DMS53 (cell line): ENCODE measurements around the gene ZBED5.

Experiments used
- DNase-seq: peaks from one replicate; lab custom pipeline; 2025; lab: John Stamatoyannopoulos, UW

ZBED5 gene

DNA sequence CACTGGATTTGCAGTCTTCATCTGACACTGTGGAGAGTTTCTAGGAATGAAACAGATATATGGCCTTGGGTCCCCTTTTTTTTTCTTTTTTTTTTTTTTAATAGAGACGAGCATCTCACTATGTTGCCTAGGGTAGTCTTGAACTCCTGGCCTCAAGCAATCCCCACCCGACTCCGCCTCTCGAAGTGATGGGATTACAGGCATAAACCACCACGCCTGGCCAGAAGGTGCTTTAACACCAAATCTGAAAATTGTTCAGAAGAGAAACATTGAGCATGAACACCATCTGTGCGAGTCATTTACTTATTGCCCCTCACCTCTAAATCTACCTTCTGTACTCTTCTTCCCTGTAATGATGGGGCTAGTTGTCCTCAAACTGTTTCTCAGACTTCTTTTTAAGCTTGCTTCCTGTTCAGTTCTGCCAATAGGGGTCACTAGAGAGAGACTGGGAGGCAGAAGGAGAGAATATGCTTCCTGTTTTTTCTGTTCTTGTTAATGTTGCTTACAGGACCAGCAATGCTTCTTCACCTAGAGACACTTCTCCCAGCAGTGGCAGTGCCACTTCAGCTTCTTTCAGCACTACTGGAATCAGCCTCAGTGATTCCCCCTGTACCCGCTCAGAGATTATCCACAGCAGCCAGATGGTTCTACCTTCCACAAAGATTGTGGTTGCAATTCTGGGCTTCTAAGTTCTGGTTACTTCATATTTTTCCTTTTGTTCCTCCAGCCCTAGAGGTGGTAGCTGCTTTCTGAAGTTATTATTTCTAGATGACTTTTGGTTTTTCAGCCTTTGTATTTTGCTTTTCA is 20.8 kb upstream of the ZBED5 start:
- peak; percentile 93 for DNase-seq

DNA sequence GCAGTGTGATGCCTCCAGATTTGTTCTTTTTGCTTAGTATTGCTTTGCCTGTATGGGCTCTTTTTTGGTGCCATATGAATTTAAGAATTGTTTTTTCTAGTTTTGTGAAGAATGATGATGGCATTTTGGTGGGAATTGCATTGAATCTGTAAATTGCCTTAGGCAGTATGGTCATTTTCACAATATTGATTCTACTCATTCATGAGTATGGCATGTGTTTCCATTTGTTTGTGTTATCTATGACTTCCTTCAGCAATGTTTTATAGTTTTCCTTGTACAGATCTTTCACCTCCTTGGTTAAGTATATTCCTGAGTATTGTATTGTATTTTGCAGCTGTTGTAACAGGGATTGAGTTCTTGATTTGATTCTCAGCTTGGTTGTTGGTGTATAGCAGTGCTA is 18.3 kb upstream of the ZBED5 start:
- DNase-seq: no peak

DNA sequence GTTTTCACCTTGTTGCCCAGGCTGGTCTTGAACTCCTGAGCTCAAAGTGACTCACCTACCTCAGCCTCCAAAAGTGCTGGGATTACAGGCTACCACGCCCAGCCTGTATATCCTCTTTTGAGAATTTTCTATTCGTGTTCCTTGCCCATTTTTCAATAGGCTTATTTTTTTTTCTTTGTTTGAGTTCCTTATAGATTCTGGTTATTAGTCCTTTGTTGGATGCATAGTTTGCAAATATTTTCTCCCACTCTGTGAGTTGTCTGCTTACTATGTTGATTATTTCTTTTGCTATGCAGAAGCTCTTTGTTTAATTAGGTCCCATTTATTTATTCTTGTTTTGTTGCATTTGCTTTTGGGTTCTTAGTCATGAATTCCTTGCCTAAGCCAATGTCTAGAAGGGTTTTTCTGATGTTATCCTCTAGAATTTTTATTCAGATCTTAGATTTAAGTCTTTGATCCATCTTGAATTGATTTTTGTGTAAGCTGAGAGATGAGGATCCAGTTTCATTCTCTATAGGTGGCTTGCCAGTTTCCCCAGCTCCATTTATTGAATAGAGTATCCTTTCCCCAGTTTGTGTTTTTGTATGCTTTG is 17.7 kb upstream of the ZBED5 start:
- no peak for DNase-seq

DNA sequence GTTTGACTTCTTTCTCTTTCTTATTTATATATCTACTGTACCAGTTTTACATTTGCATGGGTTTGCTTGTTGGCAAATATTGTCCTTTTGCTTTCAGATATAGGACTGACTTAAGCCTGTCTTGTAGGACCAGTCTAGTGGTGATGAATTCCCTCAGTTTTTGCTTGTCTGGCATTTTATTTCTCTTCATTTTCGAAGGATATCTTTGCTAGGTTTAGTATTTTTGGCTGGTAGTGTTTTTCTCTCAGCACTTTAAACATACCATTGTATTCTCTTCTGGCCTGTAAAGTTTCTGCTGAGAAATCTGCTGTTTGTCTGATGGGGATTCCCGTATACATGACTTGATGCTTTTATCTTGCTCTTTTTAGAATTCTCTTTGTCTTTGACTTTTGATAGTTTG is 14.2 kb upstream of the ZBED5 start:
- no peak for DNase-seq

DNA sequence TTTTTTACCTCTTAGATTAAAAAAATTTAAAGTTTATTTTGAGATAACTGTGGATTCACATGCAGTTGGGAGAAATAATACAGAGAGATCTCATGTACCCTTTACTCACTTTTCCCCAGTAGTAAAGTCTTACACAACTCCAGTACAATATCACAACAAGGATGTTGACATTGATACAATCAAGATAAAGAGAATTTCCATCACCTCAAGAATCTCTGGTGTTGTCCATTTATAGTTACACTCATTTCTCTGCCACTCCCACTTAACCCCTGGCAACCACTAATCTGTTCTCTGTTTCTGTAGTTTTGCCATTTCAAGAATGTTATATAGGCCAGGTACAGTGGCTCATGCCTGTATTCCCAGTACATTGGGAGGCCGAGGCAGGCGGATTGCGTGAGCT is 10.5 kb upstream of the ZBED5 start:
- no peak for DNase-seq

DNA sequence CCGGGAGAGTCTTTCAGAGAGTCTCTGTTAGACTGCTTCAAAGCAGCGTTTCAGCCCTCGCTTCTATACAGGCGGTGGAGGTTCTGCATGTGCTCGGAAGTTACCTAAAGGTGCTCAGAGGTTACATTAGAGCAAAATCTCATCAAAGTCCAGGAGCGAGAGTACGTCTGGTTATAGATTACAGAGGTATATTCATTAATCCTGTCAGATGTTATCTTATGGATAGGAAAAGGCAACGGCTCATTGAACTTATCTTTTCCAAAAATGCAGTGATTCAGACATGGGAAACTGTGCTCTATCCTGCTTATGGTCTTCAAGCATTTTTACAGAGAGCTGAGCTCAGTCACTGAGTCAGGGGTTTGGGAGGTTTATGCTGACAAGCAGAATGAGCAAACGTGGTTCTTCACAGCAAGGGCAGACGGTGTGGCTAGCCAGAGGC is 9.1 kb upstream of the ZBED5 start:
- no peak for DNase-seq

DNA sequence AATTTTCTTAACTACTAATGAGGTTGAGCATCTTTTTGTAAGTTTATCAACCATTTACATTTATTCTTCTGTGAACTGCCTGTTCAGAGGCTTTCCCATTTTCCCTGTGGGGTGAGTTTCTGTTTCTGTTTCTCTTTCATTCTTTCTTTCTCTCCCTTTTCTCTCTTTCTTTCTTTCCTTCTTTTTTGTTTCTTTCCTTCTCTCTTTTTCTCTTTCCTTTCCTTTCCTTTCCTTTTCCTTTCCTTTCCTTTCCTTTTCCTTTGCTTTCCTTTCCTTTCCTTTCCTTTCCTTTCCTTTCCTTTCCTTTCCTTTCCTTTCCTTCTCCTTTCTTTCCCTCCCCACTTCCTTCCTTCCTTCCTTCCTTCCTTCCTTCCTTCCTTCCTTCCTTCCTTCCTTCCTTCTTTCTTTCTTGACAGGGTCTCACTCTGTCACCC is 8.0 kb upstream of the ZBED5 start:
- DNase-seq: no peak

DNA sequence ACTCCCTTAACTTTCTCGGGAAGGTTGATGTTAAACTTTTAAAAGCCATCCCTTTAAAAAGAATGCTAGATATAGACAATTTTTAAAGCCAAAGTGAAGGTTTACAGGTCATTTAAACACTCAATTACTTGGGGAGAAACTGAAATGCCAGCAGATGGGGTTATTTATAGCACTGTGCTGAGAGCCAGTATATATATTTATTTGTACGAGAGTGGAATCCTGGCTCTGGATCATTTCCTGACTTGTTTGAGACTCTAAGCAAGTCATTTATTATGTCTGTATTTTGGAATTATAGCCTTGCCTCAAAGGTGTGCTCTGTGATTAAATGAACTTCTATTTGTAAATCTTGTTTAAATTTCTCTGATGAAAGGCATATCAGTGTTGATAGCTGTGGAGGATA is 6.8 kb upstream of the ZBED5 start:
- no peak for DNase-seq

DNA sequence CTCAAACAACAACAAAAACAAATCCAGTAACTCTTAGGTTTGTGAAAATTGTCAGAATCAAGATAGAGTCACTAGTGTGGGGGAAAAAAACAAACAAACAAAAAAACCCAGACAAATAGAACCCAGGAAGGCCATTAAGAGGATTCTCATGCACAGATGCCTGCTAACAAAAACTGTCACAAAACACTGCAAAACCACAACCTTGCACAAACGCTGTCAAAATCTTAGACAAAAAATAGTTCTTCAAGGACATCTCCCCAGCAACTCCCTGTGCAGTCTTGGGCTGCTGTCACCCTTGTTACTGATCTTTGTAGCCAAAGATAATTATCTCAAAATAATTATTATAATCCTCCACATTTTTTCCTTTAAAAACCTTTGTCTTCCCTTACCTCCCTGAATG is 4.6 kb upstream of the ZBED5 start:
- no peak for DNase-seq

DNA sequence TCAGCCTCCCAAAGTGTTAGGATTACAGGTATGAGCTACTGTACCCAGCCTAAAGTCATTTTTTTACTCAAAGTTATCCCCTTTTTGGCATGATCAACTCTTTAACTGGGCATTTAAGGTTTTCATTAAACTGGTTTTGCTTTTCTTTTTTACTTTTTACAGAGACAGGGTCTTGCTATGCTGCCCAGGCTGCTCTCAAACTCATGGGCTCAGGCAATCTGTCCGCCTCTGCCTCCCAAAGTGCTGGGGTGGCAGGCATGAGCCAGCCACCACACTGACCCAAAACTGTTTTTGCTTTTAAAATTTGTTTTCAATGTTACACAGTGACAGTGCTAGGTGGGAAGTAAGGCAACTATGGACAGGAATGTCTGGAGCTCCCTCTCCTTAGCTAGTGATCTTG is 3.9 kb upstream of the ZBED5 start:
- DNase-seq: no peak

DNA sequence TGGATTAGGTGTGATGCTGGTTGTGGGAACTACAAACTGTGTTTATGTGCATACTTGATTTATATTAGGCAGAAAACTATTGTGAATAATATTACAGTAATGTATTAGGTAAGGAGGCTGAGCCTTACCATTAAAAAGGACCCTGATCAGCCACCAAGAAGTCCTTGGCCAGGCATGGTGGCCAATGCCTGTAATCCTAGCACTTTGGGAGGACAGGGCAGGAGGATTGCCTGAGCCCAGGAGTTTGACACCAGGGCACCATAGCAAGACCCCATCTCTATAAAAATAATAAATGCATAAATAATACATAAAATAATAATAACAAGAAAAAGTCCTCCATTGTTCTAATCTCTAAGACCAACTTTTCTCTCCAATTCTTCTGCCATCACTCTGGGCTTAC is 3.2 kb upstream of the ZBED5 start:
- no peak for DNase-seq

DNA sequence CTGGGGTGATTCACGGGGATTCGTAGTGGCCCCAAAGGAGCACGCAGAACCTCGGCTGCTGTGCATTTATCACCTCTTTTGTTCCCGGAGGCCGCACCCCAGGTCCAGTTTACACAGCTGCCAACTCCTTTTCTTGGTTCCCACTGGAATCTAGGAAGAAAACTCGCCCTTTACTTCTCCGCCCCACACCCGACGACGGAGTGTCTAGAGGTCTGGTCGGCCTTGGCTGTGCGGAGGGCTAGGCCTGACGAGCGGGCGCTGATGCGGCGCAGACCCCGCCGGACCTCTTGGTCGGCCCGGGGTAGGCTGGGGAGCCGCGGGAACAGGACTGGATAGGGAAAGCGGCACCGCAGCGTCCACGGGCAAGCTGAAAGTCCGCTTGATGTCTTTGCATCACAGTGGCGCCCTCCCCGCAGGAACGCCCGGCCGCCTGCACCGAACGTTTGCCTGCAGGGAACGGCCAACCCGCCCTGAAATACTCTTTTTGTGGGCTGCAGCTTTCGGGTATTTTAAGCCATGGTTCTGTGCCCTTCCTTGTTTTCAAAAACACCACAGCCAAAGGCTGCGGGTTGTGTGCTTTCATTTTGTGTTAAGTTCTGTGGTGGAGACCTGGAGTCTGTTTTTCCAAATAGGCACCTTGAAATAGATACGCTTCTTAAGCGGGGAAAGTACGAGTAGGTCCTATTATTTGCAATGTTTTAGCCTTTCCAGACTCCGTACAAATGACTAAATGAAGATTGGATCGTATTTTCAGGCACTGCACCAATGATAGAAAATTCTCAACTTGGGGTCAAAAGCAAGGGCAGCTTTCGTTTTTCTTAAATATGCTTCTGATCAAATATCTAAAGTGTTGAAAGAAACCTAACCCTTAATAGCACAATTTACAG is 829 bp upstream of the ZBED5 start:
- DNase-seq: peak; percentile 87

DNA sequence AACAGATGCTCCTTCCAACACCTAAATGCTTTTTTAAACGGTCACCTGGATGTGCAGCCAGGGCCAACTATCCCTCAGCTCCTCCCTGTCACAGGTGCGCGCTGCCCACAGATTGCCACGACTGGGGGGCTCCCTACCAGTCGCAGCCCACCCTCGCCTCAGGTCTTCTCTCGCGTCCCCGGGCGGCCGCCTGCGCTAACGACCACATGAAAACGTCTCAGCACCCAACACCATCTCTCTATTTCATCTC is 469 bp downstream of the ZBED5 start:
- DNase-seq: no peak

DNA sequence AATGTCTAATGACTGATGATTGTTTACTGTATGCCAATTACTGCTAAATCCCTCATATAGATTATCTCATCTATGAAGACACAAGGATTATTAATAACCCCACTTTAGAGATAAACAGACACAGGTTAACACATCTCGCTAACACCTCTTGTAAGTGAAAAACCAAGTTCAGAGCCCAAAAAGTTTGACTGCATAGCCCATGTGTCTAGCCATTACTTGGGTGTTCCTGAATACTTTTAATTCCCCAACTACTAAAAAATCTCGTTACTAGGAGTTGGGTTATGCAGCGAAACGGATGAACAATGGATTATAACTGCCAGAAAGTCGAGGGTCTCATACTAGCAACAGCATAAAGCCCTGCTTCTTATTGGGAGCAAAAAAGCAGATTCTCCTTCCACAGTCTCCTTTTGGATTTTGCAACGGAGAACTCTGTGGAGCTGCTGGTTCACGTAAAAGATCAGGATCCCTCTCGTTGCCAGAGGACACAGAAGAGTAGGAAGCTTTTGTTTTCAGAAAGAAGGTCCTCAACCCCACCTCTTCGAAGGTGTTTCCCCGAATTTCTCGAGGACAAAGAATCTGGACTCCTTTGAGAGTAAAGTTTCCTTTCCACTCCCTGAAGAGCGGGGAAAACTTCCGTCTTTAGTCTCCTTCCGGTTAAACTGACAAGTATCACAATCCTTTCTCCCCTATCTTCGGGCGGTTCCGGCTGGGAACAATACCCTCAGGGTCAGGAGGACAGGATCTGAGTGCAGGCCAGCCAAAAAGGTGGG is 979 bp downstream of the ZBED5 start:
- DNase-seq: peak; percentile 63

DNA sequence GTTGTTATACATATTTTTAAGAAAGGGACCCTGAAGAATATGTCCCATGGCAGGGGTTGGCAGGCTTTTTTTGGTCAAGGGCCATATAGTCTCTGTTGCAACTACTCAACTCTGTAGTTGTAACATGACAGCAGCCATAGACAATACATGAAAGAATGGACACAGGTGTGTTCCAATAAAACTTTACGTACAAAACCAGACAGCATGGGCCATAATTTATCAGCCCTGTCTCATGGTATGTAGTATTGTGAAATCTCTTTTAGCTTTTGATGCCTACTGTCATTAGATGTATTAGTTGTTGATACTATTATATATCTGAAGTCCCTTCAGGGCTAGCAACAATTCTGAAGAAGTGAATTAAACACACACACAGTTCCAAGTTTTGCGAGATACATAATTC is 2.6 kb downstream of the ZBED5 start:
- no peak for DNase-seq

DNA sequence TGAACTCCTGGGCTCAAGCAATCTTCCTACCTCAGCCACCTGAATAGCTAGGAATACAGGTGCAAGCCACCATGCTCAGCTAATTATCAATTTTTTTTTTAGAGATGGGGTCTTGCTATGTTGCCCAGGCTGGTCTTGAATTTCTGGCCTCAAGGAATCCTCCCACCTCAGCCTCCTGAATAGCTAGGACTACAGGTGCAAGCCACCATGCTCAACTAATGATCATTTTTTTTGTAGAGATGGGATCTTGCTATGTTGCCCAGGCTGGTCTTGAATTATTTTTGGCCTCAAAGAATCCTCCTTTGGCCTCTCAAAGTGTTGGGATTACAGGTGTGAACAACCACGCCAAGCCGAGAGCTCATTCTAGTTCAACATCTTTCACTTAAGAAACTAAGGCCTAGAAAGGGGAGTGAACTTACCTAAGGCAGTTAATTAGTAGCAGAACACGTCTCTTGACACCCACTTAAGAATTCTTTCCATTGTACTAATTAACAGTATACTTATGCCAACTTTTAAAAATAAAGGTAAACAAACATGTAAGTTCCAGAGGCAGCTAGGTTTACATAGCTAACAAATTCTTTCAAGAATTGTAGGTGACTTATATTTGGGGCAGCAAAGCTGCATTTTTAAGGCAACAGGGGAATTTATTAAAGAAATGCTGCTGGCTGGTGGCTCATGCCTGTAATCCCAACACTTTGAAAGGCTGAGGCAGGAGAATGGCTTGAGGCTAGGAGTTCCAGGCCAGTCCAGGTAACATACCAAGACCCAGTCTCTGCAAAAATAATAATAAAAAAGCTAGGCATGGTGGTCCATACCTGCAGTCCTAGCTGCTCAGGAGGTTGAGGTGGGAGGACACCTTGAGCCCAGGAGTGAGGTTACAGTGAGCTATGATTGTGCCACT is 9.6 kb downstream of the ZBED5 start:
- no peak for DNase-seq

DNA sequence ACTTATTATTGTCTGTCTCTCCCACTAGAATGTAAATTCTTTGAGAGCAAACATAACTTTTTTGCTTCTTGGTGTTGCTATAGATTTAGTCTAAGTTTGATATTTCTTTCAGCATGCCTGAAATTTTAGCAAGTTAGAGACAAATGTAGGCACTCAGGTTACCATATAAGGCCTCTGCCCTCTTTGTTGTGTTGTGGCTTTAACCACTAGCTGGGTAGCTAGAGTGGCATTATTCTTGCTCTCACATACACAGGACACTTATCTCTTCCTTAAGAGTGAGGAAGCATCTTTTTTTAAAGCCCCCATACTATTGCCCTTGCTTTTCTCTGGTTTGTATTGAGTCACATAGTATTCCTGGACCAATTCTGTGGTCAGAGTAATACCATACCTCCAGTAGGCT is 11.2 kb downstream of the ZBED5 start:
- DNase-seq: no peak

DNA sequence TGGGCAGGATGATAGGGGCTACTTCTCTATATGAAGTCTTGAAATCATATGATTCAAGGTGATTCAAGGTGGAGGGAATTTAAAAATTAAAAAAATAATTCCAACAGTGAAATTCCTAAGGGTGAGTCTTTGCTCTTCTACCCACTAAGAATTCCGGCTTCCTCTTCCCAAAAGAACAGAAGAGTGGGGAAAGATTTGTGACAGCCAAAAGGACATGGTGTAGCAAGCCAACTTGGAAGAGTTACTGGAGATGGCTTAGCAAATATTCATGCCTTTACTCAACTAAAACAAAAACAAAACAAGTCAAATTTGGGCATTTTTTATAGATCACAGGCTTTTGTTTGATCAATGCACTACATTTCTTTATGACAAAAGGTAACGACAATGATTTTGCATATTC is 12.3 kb downstream of the ZBED5 start:
- no peak for DNase-seq

DNA sequence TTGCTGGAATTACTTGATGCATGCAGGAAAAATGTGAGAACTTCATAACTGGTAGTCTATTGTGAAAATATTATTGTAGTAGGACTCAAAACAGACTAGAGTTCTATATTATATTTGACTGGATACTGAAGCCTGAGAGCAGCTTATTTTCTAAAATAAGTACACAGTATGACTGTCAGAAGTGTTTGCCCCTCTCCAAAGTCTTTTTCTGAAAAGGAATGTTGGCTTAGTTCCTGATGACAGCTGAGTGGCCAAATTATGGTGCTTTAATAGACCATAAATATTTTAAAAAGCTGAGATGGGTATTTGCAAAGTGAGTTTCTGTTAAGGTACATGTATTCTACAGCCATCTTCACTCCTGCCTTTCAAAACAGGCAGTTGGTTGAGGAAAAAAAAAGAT is 13.1 kb downstream of the ZBED5 start:
- no peak for DNase-seq

DNA sequence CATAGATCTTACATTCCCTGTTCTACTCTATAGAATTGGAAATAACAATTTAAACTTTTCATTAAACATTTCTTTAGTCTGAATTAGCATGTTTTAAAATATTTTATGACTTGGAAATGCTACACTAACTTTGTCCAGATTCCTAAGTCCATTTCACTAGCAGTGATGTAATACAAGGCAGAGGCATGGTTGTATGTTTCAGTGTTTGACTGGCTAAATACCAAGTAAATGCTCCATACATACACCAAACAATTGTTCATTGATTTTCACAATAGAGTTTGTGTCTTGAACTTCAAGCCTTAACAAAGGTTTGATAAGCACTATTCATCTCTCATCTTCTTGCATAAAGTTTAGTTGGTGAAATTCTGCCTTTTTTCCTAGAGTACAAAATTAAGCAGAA is 13.5 kb downstream of the ZBED5 start:
- DNase-seq: no peak

DNA sequence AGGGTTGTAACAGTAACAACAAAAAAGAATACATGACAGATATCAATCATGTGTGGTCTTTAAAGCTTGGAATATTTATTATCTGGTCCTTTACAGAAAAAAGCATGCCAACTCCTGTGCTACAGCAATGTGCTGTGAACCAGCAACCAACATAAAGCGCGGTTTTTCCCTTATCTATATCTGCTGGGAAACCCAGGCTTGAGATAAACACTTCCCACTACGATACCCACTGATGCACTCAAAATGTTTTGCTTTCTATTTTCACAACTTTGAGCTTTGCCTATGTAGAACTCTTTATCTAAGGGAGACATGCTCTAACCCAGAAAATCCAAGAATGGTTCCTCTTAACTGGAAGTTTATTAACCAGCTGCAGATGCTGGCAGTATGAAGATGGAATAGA is 19.0 kb downstream of the ZBED5 start:
- no peak for DNase-seq
